Effector memory CD8-positive, alpha-beta T cell (primary cell): ENCODE data around the gene CDIP1.
A peak's percentile ranks its signal among the peaks of the same experiment; 100 is the strongest.

ENCODE experiments used
- ATAC-seq: fragments of 150-1000 bp; cut with Tn5 transposase; replicated peaks from 2 replicates; pipeline ENCODE4 v1.10.0; 2021; ENCODE audit warnings: mild to moderate bottlenecking, moderate library complexity
- DNase-seq, 3 experiments: peaks; one replicate each; pipeline ENCODE4 v3.0.0; 2021
- H3K27ac Mint-ChIP-seq, 2 donors: one replicate each; pipeline ENCODE4 v1.8.0; 2022; ENCODE audit warnings: mild to moderate bottlenecking in 2 of 2, mixed read lengths in 2 of 2, moderate library complexity in 2 of 2
- H3K27me3 Mint-ChIP-seq, 2 donors: one replicate each; pipeline ENCODE4 v1.8.0; 2022; ENCODE audit warnings: mixed read lengths in 2 of 2
- H3K36me3 Mint-ChIP-seq: one replicate; pipeline ENCODE4 v1.8.0; 2022; ENCODE audit warnings: mild to moderate bottlenecking, moderate library complexity, mixed read lengths; ENCODE audit not compliant: insufficient read depth
- H3K4me1 Mint-ChIP-seq, 2 donors: one replicate each; pipeline ENCODE4 v1.8.0; 2022; ENCODE audit warnings: low read depth in 2 of 2, mixed read lengths in 2 of 2
- H3K4me3 Mint-ChIP-seq, 2 donors: one replicate each; pipeline ENCODE4 v1.8.0; 2022; ENCODE audit warnings: mild to moderate bottlenecking in 2 of 2, mixed read lengths in 2 of 2, moderate library complexity in 2 of 2
- H3K9me3 Mint-ChIP-seq, 2 donors: one replicate each; pipeline ENCODE4 v1.8.0; 2022; ENCODE audit warnings: mixed read lengths in 2 of 2

CDIP1 gene

DNA sequence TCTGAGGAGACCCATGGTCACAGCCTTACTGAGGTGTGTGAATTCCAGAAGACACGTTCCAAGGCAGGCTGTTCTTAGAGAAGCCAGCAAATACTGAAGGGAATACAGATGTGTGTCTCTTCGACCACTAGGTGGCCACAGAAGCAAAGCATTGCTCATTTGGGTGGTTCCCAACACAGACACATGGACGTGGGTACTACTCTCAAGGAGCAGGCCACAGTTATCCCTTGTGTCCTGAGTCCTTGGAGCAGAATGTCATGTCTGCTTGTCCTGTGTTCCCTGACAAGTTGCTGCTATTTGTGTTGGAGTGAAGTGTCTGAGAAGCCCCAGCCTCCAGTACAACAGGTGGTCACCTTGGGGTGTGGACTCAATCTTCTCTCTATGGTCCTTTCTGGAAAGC, 32.1 kb downstream of the CDIP1 start:
- Mint-ChIP-seq H3K36me3 (peaks cover 50% of the 10 kb centered on the region), H3K4me1 (peaks cover 53 to 61% of the 10 kb centered on the region in 2 donors)

GRCh38 chr16:4505356-4506147, 33.0 kb downstream of the CDIP1 start:
- Mint-ChIP-seq H3K4me1 (peaks cover 53 to 64% of the 10 kb centered on the region in 2 donors), H3K27me3 (no peaks in the 10 kb centered on the region), H3K4me3 (peak overlapping the region; percentile 78 to 83), H3K36me3 (peaks cover 41% of the 10 kb centered on the region), H3K27ac (peak overlapping the region; percentile 96 to 97), H3K9me3 (no peaks in the 10 kb centered on the region)
- DNase-seq (peak; percentile 64 to 70 (median 64)), ATAC-seq (peak; percentile 92)

More for the DNA sequence above, 32.1 kb downstream of the CDIP1 start:
- peak overlapping the region; percentile 96 to 97 for H3K27ac Mint-ChIP-seq
- DNase-seq: peak; percentile 48 to 57 (median 56)
- peak; percentile 54 for ATAC-seq
- H3K9me3 Mint-ChIP-seq: no peaks in the 10 kb centered on the region
- H3K4me3 Mint-ChIP-seq: peak overlapping the region; percentile 78 to 83
- H3K27me3 Mint-ChIP-seq: no peaks in the 10 kb centered on the region

DNA sequence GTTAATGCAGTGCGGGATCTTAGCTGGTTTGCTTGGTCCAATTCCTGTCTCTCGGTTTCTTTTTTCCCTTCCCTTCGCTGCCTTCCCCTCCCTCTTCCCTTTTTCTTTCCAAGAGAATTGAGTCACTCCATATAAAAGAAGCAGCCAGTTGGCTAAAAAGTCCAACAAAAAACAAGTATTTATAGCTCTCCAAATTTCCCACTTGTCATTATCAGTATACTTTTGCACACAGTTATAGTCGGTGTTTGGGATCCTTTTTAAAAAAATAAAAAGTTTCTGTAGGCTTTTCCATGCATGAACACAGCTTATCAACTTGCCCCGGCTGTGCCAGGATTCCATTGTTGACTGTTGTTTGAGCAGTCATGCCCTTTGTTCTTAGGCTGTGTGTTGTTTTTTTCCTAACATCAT, 37.5 kb downstream of the CDIP1 start:
- peak overlapping the region; percentile 68 to 73 for H3K27ac Mint-ChIP-seq

DNA sequence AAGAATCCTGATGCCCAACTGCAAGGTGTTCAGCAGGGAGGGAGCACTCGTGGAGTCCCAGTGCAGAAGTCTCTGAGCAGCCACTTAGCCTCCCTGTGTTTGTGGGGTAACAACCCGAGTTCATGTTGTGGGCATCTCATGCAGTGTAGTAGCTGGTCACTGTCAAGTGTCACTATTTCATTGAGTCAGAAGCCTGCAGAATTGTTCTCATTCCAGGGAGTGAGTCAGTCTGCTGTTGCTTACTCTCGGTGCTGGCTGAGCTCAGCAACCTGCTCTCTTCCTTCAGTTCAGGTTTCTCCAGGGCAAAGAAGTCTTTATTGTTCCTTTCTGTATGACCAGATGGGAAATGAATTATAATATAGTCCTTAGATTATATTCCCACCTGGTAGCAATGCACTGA, 38.3 kb downstream of the CDIP1 start:
- no peak for DNase-seq
- Mint-ChIP-seq H3K27me3 (no peaks in the 10 kb centered on the region), H3K36me3 (peaks cover 10% of the 10 kb centered on the region)

More for the DNA sequence above, 37.5 kb downstream of the CDIP1 start:
- Mint-ChIP-seq H3K36me3 (peaks cover 14% of the 10 kb centered on the region), H3K27me3 (no peaks in the 10 kb centered on the region), H3K4me3 (peak overlapping the region in 1 of 2 donors; percentile 31), H3K9me3 (no peaks in the 10 kb centered on the region), H3K4me1 (peaks cover 50 to 81% of the 10 kb centered on the region in 2 donors)
- no peak for DNase-seq
- ATAC-seq: no peak

GRCh38 chr16:4499196-4499555, 39.4 kb downstream of the CDIP1 start:
- Mint-ChIP-seq H3K27me3 (no peaks in the 10 kb centered on the region), H3K9me3 (no peaks in the 10 kb centered on the region), H3K27ac (peak overlapping the region; percentile 12 to 68), H3K4me1 (peaks cover 50 to 79% of the 10 kb centered on the region in 2 donors), H3K4me3 (no peak overlapping the region), H3K36me3 (peaks cover 10% of the 10 kb centered on the region)
- ATAC-seq (no peak), DNase-seq (no peak)

More for the DNA sequence above, 38.3 kb downstream of the CDIP1 start:
- H3K4me1 Mint-ChIP-seq: peaks cover 51 to 81% of the 10 kb centered on the region in 2 donors
- no peaks in the 10 kb centered on the region for H3K9me3 Mint-ChIP-seq
- ATAC-seq: no peak
- H3K27ac Mint-ChIP-seq: peak overlapping the region; percentile 12 to 68
- no peak overlapping the region for H3K4me3 Mint-ChIP-seq

DNA sequence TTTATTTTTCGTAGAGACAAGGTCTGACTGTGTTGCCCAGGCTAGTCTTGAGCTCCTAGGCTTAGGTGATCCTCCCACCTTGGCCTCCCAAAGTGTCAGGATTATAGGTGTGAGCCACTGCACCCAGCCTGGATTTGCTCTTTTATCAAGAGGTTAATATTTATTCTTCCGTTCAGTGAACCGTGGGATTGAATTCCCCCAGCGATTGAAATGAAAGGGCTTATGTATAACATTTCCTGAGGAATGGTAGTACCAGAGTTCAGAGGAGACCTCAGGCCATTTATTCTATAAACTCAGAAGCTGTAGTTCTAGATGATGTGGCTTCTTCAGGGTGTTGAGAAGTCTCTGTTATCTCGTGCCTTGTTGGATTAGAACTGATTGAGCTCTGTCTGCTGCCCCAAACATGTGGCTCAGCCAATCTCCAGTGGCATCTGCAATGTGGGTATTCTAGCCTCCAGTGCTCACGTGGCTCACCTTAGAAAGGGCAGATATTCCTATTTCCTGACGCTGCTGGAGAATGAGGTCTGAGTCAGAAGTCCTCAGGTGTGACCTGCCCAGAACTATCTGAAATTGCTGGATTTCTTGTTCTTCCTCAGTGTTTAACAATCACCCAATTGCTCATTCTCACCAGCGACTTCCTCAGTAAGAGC, 39.9 kb downstream of the CDIP1 start:
- DNase-seq: no peak
- H3K9me3 Mint-ChIP-seq: no peaks in the 10 kb centered on the region
- H3K27me3 Mint-ChIP-seq: no peaks in the 10 kb centered on the region
- no peak overlapping the region for H3K4me3 Mint-ChIP-seq
- H3K36me3 Mint-ChIP-seq: peaks cover 10% of the 10 kb centered on the region
- H3K4me1 Mint-ChIP-seq: peaks cover 46 to 81% of the 10 kb centered on the region in 2 donors
- H3K27ac Mint-ChIP-seq: peak overlapping the region; percentile 12 to 59
- ATAC-seq: no peak

DNA sequence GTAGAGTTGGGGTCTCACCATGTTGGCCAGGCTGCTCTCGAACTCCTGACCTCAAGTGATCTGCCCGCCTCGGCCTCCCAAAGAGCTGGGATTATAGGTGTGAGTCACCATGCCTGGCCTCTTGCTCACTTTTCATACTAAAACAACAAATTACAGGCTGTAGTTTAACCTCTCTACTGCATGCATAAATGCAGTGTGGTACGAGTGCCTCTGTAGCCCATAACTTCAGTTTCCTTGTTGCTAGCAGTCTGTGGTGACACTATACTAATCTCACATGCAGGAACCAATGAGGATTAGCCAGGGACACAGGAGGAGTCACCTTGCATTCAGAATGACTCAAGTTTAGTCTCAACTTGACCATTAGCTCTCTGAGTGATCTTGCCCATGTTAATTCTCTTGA, 42.3 kb downstream of the CDIP1 start:
- no peak for DNase-seq
- Mint-ChIP-seq H3K27ac (peak overlapping the region in 1 of 2 donors; percentile 93), H3K27me3 (no peaks in the 10 kb centered on the region), H3K9me3 (no peaks in the 10 kb centered on the region), H3K4me3 (no peak overlapping the region), H3K36me3 (peaks cover 12% of the 10 kb centered on the region), H3K4me1 (peaks cover 36 to 68% of the 10 kb centered on the region in 2 donors)
- no peak for ATAC-seq

DNA sequence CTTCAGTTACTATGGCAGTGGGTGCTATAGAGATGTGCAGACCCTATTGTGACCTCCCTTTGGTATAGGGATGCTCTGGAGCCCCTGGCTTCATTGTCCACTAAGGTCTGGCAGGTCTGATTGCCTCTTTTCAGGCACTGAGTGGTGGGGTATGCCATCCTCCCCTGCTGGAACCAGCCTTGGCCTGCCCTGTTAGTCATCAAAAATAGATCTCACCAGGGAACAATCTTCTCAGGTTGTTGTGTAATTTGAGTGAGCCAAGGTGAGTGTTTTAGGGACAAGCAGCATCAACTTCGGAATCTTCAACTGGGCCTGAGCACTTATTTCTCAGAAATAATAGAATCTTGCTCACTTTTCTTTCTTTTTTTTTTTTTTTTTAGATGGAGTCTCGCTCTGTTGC, 42.8 kb downstream of the CDIP1 start:
- Mint-ChIP-seq H3K27me3 (no peaks in the 10 kb centered on the region), H3K4me1 (peaks cover 35 to 65% of the 10 kb centered on the region in 2 donors), H3K27ac (peak overlapping the region in 1 of 2 donors; percentile 93), H3K4me3 (no peak overlapping the region), H3K36me3 (peaks cover 16% of the 10 kb centered on the region), H3K9me3 (no peaks in the 10 kb centered on the region)
- ATAC-seq: no peak
- no peak for DNase-seq

GRCh38 chr16:4494746-4495490, 43.7 kb downstream of the CDIP1 start:
- peaks cover 18% of the 10 kb centered on the region for H3K36me3 Mint-ChIP-seq
- no peaks in the 10 kb centered on the region for H3K9me3 Mint-ChIP-seq
- peaks cover 28 to 68% of the 10 kb centered on the region in 2 donors for H3K4me1 Mint-ChIP-seq
- H3K4me3 Mint-ChIP-seq: peak overlapping the region in 1 of 2 donors; percentile 31
- no peaks in the 10 kb centered on the region for H3K27me3 Mint-ChIP-seq
- H3K27ac Mint-ChIP-seq: peak overlapping the region; percentile 93 to 94
- no peak for ATAC-seq
- no peak for DNase-seq

DNA sequence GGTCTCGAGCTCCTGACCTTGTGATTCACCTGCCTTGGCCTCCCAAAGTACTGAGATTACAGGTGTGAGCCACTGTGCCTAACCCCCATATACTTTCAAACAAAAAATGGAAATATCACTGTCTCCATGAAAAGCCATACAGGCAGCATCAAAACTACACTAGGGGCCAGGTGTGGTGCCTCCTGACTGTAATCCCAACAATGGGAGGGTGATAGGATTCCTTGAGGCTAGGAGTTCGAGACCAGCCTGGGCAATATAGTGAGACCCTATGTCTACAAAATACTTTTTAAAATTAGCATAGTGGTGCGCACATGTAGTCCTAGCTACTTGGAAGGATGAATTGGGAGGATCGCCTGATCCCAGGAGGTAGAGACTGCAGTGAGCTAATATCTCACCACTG, 46.7 kb downstream of the CDIP1 start:
- peaks cover 43 to 64% of the 10 kb centered on the region in 2 donors for H3K4me1 Mint-ChIP-seq
- no peaks in the 10 kb centered on the region for H3K27me3 Mint-ChIP-seq
- peaks cover 29% of the 10 kb centered on the region for H3K36me3 Mint-ChIP-seq
- no peak overlapping the region for H3K4me3 Mint-ChIP-seq
- peak overlapping the region; percentile 69 to 94 for H3K27ac Mint-ChIP-seq
- ATAC-seq (no peak), DNase-seq (no peak)
- no peaks in the 10 kb centered on the region for H3K9me3 Mint-ChIP-seq

DNA sequence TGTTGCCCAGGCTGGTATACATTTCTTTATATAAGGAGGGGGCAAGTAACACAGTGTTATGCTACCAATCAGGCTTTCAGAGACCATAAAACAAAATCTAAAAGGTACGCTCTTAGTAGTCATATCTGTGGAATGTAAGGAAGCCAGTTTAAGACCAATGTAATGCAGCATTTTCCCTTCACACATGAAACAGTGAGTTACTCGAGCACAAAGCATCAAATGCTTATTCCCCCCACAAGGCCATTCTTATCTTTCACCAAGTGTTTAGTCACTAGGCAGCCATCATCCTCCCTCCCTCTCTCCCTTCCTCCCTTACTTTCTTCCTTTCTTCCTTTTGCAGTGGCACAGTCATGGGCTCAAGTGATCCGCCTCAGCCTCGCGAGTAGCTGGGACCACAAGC, 49.5 kb downstream of the CDIP1 start:
- H3K4me3 Mint-ChIP-seq: peak overlapping the region; percentile 68 to 77
- H3K4me1 Mint-ChIP-seq: peaks cover 37 to 53% of the 10 kb centered on the region in 2 donors
- DNase-seq (no peak), ATAC-seq (no peak)
- H3K27ac Mint-ChIP-seq: peak overlapping the region; percentile 93 to 94
- H3K36me3 Mint-ChIP-seq: peaks cover 53% of the 10 kb centered on the region
- H3K27me3 Mint-ChIP-seq: no peaks in the 10 kb centered on the region
- H3K9me3 Mint-ChIP-seq: no peaks in the 10 kb centered on the region

GRCh38 chr16:4488499-4488967, 50.0 kb downstream of the CDIP1 start:
- no peaks in the 10 kb centered on the region for H3K27me3 Mint-ChIP-seq

DNA sequence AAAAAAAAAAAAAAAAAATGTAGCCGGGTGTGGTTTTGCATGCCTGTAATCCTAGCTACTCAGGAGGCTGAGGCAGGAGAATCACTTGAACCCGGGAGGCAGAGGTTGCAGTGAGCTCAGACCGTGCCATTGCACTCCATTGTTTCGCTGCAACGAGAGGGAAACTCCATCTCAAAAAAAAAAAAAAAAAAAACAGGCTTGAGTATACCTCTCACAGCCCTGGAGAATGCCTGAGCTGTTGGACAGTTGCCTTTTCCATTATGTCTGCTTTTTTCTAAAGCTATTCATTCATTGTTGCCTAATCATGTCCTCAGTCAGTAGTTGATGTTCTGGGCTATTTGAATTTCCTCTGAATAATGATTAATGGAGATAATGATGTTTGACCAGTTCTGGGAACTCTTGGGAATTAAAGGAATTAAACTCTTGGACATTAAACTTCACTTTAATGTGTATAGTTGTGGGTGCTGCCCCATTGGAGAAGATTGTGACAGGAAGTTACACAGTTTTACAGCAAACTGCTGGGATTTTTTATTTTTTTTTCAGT, 50.5 kb downstream of the CDIP1 start:
- DNase-seq (no peak), ATAC-seq (peak; percentile 48)
- Mint-ChIP-seq H3K9me3 (no peaks in the 10 kb centered on the region), H3K36me3 (peaks cover 61% of the 10 kb centered on the region), H3K4me3 (peak overlapping the region; percentile 68 to 77), H3K27ac (peak overlapping the region; percentile 93 to 94), H3K4me1 (peaks cover 33 to 46% of the 10 kb centered on the region in 2 donors), H3K27me3 (no peaks in the 10 kb centered on the region)

More at GRCh38 chr16:4488499-4488967, 50.0 kb downstream of the CDIP1 start:
- H3K9me3 Mint-ChIP-seq: no peaks in the 10 kb centered on the region
- H3K27ac Mint-ChIP-seq: peak overlapping the region; percentile 93 to 94
- H3K4me1 Mint-ChIP-seq: peaks cover 36 to 48% of the 10 kb centered on the region in 2 donors
- peaks cover 58% of the 10 kb centered on the region for H3K36me3 Mint-ChIP-seq
- DNase-seq: peak in 2 of 3 experiments; percentile 20 to 35
- peak; percentile 87 for ATAC-seq
- H3K4me3 Mint-ChIP-seq: peak overlapping the region; percentile 68 to 77
